Retinal pigment epithelial cell (primary cell): ENCODE results near the gene F10.

Experiments
- DNase-seq: peaks from one replicate; pipeline ENCODE4 v3.0.0-alpha.2; 2010; ENCODE audit warnings: low read depth
- H3K4me3 ChIP-seq: 2 replicates; pipeline ENCODE4 v1.5.1; 2011; ENCODE audit warnings: mild to moderate bottlenecking, low read length, control low read depth, moderate library complexity
- TF ChIP-seq, protein P1 (sequence below): conservative IDR thresholded peaks from 2 replicates; pipeline ENCODE4 v1.5.1; 2011; ENCODE audit warnings: low read depth, low read length, control low read depth, inconsistent platforms

F10 gene

DNA sequence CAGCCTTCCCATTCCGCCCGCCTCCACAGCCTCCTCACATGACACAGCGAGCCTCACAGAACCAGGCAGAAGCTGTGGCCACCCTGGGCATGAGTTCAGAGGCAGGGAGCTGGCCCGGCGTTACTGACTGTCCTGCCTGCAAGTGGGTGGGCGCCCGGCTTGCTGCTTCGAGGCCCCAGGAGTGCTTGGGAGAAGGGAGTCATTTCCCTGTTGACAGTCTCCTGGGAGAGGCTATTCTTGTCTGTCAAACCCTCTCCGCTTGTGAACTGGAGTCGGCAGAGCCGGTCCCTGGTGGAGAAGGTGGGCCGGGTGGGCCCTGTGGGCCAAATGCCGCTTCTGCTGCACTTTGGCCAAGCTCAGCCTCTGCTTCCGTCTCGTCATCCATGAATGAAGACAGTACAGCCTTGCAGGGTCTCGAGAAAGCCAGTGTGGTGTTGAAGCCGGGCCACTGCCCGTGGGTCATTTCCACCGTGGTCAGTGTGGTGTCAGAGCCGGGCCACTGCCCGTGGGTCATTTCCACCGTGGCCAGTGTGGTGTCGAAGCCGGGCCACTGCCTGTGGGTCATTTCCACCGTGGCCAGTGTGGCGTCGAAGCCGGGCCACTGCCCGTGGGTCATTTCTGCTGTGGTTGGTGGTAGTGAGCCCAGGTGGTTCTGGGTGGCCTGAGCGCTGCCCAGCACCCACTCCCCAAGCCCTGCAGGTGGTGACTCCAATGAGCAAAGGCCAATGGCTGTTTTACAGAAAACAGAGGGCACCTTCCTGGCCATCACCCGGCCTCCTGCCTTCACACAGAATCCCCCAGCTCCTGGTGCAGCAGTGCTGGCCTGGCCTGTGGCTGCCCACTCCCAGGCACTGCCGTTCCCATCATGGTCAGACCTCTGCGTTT, 30.5 kb upstream of the F10 start:
- TF ChIP-seq, protein P1, sequence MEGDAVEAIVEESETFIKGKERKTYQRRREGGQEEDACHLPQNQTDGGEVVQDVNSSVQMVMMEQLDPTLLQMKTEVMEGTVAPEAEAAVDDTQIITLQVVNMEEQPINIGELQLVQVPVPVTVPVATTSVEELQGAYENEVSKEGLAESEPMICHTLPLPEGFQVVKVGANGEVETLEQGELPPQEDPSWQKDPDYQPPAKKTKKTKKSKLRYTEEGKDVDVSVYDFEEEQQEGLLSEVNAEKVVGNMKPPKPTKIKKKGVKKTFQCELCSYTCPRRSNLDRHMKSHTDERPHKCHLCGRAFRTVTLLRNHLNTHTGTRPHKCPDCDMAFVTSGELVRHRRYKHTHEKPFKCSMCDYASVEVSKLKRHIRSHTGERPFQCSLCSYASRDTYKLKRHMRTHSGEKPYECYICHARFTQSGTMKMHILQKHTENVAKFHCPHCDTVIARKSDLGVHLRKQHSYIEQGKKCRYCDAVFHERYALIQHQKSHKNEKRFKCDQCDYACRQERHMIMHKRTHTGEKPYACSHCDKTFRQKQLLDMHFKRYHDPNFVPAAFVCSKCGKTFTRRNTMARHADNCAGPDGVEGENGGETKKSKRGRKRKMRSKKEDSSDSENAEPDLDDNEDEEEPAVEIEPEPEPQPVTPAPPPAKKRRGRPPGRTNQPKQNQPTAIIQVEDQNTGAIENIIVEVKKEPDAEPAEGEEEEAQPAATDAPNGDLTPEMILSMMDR: no peak
- DNase-seq: no peak
- no peak overlapping the region for H3K4me3 ChIP-seq

DNA sequence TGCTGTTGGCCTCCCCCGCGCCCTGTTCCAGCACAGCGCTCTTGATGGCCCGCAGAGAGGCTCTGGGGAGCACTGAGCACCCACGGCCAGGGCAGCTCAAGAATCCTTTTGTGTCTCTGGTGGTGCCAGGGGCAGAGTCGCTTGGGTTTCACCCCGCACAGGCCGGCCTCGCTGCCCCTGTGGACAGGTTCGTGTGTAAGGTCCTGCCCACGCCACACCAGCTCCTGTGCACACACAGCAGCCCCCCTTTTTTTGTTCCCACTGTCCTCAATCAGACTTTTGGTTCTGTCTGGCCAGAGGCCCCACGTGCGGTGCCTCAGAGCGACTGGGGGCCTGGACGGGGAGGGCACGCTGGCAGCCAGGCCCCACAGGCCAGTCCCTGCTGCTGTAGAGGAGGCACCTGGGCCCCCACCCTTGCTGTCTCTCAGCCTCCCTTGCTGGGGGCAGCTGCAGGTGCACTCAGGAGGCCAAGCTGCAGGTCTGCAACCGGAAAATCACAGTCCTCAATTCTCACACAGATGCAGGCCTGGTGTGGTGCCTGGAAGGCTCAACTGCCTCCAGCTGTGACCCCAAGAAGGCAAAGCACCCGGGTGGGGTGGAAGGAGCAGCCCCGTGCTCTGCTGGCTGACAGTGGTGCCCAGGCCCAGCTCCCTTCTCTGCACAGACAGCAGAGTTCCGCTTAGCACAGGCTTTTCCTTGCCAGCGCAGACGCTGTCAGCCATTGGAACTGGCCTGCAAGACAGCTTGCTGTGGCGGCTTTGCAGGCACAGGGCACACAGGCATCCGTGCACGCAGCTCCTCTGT, 29.6 kb upstream of the F10 start:
- no peak overlapping the region for H3K4me3 ChIP-seq
- TF ChIP-seq, protein P1: no peak
- DNase-seq: no peak

DNA sequence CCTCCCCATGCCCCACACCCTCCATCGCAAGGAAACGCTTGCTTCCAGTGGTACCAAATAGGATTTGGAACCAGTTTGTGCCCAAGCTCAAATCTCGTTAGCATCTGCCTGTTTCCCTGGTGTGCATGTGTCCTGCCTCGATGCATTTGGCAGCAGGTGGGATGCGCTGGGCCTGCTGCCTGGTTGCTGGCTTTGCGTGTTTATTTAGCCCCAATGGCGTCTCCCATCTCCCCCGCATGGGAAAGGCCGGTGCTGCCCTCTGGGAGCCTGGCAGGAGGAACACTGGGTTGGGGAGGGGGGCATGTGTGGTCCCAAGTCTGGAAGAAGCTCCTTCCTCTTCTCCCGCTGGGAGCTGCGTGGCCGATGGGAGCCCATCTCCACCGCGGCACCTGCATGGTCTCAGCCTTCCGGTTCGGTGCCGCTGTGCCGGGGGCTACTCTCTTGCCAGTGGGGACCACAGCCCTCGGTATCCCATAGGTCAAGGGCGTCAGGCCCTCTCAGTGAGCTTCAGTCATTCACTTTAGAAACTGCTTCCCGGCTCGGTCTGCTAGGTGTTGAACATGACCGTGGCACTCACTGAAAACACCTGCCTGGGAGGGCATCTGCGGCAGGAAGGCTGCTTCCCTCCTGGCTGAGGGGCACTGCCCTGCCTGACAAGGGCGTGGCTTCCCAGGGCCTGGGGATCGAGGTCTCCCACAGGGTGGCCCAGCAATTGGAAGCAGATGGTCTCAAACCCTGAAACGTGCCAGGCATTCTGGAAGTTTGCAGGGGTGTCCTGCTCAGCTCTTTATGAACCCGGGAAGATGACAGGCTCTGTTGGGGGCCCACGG, 28.8 kb upstream of the F10 start:
- H3K4me3 ChIP-seq: no peak overlapping the region
- TF ChIP-seq, protein P1: no peak

DNA sequence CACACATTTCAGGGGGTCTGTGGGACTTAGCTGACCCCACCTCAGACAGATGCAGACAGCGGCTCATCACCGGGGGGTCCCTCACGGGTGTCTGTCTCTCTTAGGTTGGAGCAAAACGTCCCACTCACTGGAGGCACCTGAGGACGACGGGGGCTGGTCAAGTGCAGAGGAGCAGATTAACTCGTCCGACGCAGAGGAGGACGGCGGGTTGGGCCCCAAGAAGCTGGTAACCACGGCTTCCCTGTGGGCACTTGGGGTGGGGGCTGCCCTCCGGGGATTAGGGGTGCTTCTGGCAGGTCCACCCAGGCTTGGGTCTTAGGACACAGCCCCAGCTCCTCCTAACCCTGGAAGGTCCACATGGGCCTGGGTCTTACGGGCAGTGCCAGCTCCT, 28.2 kb upstream of the F10 start:
- no peak for DNase-seq
- TF ChIP-seq, protein P1: no peak
- H3K4me3 ChIP-seq: no peak overlapping the region

More for the DNA sequence above, 28.8 kb upstream of the F10 start:
- no peak for DNase-seq

- no peak overlapping the region for H3K4me3 ChIP-seq
- DNase-seq: no peak
- TF ChIP-seq, protein P1: no peak
These were observed 27.2 kb upstream of the F10 start for GRCh38 chr13:113095146-113096051.
